ENCODE data around the gene IGFBP7. TPM values are rescaled to one million over a fixed set of nuclear protein-coding genes. Genes with fewer than 3 reads are reported as not detected.

Gene IGFBP7
- total and polyA plus RNA-seq, 2 donors (not counting 1 experiment from before 2014, with no cell fraction given) = 54.8 to 793 TPM

DNA sequence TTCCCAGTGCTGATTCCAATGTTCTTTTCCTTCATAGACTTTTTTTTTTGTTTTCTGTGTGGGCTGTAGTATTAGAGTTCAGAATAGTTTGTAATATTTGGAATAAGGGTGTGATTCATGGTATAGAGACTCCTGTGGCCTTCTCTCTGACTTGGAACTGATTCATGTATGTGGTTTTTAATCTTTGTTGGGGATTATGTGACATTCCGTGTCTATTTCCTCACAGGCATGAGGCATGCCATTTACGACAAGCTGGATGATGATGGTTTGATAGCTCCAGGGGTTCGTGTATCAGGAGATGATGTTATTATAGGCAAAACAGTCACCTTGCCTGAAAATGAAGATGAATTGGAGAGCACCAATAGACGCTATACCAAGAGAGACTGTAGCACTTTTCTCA lies 87.1 kb downstream of the IGFBP7 start:
- H3K36me3 ChIP-seq (ENCODE audit: control insufficient read depth, insufficient read depth, low read length) = peaks cover 8% of the 10 kb centered on the region
- no peak overlapping the region for H3K4me3 ChIP-seq (replicated peaks in 1 of 4; ENCODE audit: control extremely low read depth in 1 of 4, insufficient read depth in 1 of 4, low read depth in 3 of 4, low read length in 4 of 4)
- peaks cover 8% of the 10 kb centered on the region for H3K4me1 ChIP-seq (ENCODE audit: control insufficient read depth, extremely low read depth, insufficient read depth, low read length)
- no peaks in the 10 kb centered on the region for H4K20me1 ChIP-seq (ENCODE audit: control insufficient read depth, extremely low read depth, insufficient read depth, low read length)
- peak; percentile 65 to 92 for DNase-seq (ENCODE audit: low read depth in 2 of 2)
- no peak overlapping the region for H3K27ac ChIP-seq (ENCODE audit: insufficient read depth, low read length)
- no peak overlapping the region for H3K4me2 ChIP-seq (ENCODE audit: extremely low read depth, insufficient read depth, low read length)
- TF ChIP-seq, protein P1, sequence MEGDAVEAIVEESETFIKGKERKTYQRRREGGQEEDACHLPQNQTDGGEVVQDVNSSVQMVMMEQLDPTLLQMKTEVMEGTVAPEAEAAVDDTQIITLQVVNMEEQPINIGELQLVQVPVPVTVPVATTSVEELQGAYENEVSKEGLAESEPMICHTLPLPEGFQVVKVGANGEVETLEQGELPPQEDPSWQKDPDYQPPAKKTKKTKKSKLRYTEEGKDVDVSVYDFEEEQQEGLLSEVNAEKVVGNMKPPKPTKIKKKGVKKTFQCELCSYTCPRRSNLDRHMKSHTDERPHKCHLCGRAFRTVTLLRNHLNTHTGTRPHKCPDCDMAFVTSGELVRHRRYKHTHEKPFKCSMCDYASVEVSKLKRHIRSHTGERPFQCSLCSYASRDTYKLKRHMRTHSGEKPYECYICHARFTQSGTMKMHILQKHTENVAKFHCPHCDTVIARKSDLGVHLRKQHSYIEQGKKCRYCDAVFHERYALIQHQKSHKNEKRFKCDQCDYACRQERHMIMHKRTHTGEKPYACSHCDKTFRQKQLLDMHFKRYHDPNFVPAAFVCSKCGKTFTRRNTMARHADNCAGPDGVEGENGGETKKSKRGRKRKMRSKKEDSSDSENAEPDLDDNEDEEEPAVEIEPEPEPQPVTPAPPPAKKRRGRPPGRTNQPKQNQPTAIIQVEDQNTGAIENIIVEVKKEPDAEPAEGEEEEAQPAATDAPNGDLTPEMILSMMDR (conservative IDR thresholded peaks at IDR 0.05 in 1 of 2, IDR thresholded peaks at IDR 0.05 in 1 of 2; ENCODE audit: low read depth in 1 of 2, low read length in 2 of 2) = no peak
- no peak for TF ChIP-seq EZH2 (IDR thresholded peaks at IDR 0.05; ENCODE audit: low read length, missing control alignments)
- H3K27me3 ChIP-seq (ENCODE audit: control insufficient read depth, insufficient read depth, low read length) = no peaks in the 10 kb centered on the region
- no peaks in the 10 kb centered on the region for H3K79me2 ChIP-seq (ENCODE audit: control insufficient read depth, insufficient read depth, low read length)
- H3K9me3 ChIP-seq (ENCODE audit: control insufficient read depth, insufficient read depth, low read depth, low read length) = no peaks in the 10 kb centered on the region
- H2AFZ ChIP-seq (ENCODE audit: low read length) = no peak overlapping the region
- H3K9ac ChIP-seq (ENCODE audit: insufficient read depth, low read length) = no peak overlapping the region

DNA sequence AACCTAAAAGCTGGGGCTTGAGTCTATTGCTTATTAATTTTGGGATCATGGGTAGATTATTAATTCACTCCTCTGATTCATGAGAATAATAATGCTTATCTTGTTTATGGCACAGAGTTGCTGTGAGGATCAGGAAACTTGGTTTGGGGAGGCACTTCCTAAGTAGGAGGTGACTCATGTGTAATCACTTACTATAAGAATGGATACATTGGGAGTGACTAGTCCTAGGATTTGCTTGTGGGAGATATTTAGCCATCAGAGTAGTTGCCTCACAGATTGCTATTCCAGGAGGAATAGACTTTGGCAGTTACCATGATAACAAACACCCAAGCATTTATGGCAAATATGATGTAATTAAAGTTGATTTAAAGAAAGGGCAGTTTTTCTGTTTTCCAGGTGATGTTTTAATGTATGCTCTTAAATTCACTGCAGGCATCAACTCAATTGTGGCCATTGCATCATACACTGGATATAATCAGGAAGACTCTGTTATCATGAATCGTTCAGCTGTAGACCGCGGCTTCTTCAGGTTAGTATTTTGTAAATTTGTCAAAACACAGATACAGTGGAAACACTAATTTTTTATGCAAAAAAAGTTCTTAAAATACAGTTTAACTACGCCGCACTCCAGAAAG lies 89.6 kb downstream of the IGFBP7 start:
- Histone ChIP-seq H2AFZ (ENCODE audit: low read length) (no peak overlapping the region), H3K79me2 (ENCODE audit: control insufficient read depth, insufficient read depth, low read length) (no peaks in the 10 kb centered on the region), H3K4me2 (ENCODE audit: extremely low read depth, insufficient read depth, low read length) (no peak overlapping the region), H3K9ac (ENCODE audit: insufficient read depth, low read length) (no peak overlapping the region), H3K4me3 (replicated peaks in 1 of 4; ENCODE audit: control extremely low read depth in 1 of 4, insufficient read depth in 1 of 4, low read depth in 3 of 4, low read length in 4 of 4) (no peak overlapping the region), H3K9me3 (ENCODE audit: control insufficient read depth, insufficient read depth, low read depth, low read length) (no peaks in the 10 kb centered on the region), H3K27ac (ENCODE audit: insufficient read depth, low read length) (peak overlapping the region; percentile 7), H3K36me3 (ENCODE audit: control insufficient read depth, insufficient read depth, low read length) (peaks cover 10% of the 10 kb centered on the region), H3K4me1 (ENCODE audit: control insufficient read depth, extremely low read depth, insufficient read depth, low read length) (peaks cover 8% of the 10 kb centered on the region), H3K27me3 (ENCODE audit: control insufficient read depth, insufficient read depth, low read length) (no peaks in the 10 kb centered on the region), H4K20me1 (ENCODE audit: control insufficient read depth, extremely low read depth, insufficient read depth, low read length) (no peaks in the 10 kb centered on the region)
- DNase-seq (ENCODE audit: low read depth in 2 of 2) = peak; percentile 72 to 88
- no peak for TF ChIP-seq EZH2 (IDR thresholded peaks at IDR 0.05; ENCODE audit: low read length, missing control alignments)
- TF ChIP-seq, protein P1 (conservative IDR thresholded peaks at IDR 0.05 in 1 of 2, IDR thresholded peaks at IDR 0.05 in 1 of 2; ENCODE audit: low read depth in 1 of 2, low read length in 2 of 2) = no peak

DNA sequence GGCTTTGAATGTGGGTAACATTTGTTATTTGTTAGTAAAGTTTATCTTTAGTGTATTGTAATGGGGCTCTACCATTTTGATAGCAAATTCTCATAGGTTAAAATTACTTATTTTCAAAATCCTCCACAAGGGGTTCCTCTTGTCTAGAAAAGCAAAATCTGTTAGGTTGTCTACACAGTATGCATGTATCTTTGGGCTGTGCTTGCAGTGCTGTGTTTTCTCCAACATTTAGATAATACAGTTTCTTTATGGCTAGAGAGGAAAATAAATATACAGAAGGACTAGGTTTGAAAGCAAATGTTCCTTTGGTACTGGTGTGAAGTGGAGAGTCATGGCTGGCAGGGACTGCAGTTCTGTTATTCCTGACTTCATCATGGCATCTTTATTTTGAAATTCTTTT lies 91.2 kb downstream of the IGFBP7 start:
- H3K27me3 ChIP-seq (ENCODE audit: control insufficient read depth, insufficient read depth, low read length) = no peaks in the 10 kb centered on the region
- peaks cover 10% of the 10 kb centered on the region for H3K36me3 ChIP-seq (ENCODE audit: control insufficient read depth, insufficient read depth, low read length)
- peak in 1 of 2 donors; percentile 11 for DNase-seq (ENCODE audit: low read depth in 2 of 2)
- no peak for TF ChIP-seq EZH2 (IDR thresholded peaks at IDR 0.05; ENCODE audit: low read length, missing control alignments)
- TF ChIP-seq, protein P1 (conservative IDR thresholded peaks at IDR 0.05 in 1 of 2, IDR thresholded peaks at IDR 0.05 in 1 of 2; ENCODE audit: low read depth in 1 of 2, low read length in 2 of 2) = peak in 1 of 2 donors; percentile 2
- no peaks in the 10 kb centered on the region for H3K9me3 ChIP-seq (ENCODE audit: control insufficient read depth, insufficient read depth, low read depth, low read length)
- no peak overlapping the region for H3K4me2 ChIP-seq (ENCODE audit: extremely low read depth, insufficient read depth, low read length)
- H3K9ac ChIP-seq (ENCODE audit: insufficient read depth, low read length) = no peak overlapping the region
- H4K20me1 ChIP-seq (ENCODE audit: control insufficient read depth, extremely low read depth, insufficient read depth, low read length) = no peaks in the 10 kb centered on the region
- peaks cover 8% of the 10 kb centered on the region for H3K4me1 ChIP-seq (ENCODE audit: control insufficient read depth, extremely low read depth, insufficient read depth, low read length)
- H3K79me2 ChIP-seq (ENCODE audit: control insufficient read depth, insufficient read depth, low read length) = no peaks in the 10 kb centered on the region
- no peak overlapping the region for H3K27ac ChIP-seq (ENCODE audit: insufficient read depth, low read length)
- H2AFZ ChIP-seq (ENCODE audit: low read length) = no peak overlapping the region
- no peak overlapping the region for H3K4me3 ChIP-seq (replicated peaks in 1 of 4; ENCODE audit: control extremely low read depth in 1 of 4, insufficient read depth in 1 of 4, low read depth in 3 of 4, low read length in 4 of 4)
